ENCODE results near the gene PHLDB1.

PHLDB1 gene

GRCh38 chr11:118689852-118690552 is 82.6 kb downstream of the PHLDB1 start:
- DNase-seq = no peak

GRCh38 chr11:118690553-118691304 is 83.3 kb downstream of the PHLDB1 start:
- no peak for DNase-seq

GRCh38 chr11:118691926-118692830 is 84.8 kb downstream of the PHLDB1 start:
- DNase-seq = no peak

GRCh38 chr11:118694185-118694584 is 86.8 kb downstream of the PHLDB1 start:
- DNase-seq = no peak

GRCh38 chr11:118694771-118695170 is 87.4 kb downstream of the PHLDB1 start:
- no peak for DNase-seq

- no peak for DNase-seq
Observed at GRCh38 chr11:118696673-118697226, 89.3 kb downstream of the PHLDB1 start.

- DNase-seq = no peak
Observed at GRCh38 chr11:118697346-118697745, 89.9 kb downstream of the PHLDB1 start.

GRCh38 chr11:118699506-118700220 is 92.2 kb downstream of the PHLDB1 start:
- no peak for DNase-seq

- DNase-seq = no peak
Observed at GRCh38 chr11:118703563-118704106, 96.2 kb downstream of the PHLDB1 start.

GRCh38 chr11:118705111-118705741 is 97.8 kb downstream of the PHLDB1 start:
- no peak for DNase-seq

- no peak for DNase-seq
Observed at GRCh38 chr11:118705791-118706545, 98.6 kb downstream of the PHLDB1 start.

GRCh38 chr11:118706546-118706825 is 99.1 kb downstream of the PHLDB1 start:
- no peak for DNase-seq
